Progenitor cell of endocrine pancreas (in vitro differentiated cells): ENCODE measurements around the gene CCNG2. TPM values are rescaled to one million over a fixed set of nuclear protein-coding genes. Genes with fewer than 3 reads are reported as not detected.

Experiments
- DNase-seq: peaks from one replicate; pipeline ENCODE4 v3.0.0; 2021; ENCODE audit warnings: low spot score; ENCODE audit not compliant: unreplicated experiment
- H3K27ac Mint-ChIP-seq: 2 replicates; pipeline ENCODE4 v1.8.0; 2021; ENCODE audit warnings: mild to moderate bottlenecking, moderate library complexity, mixed read lengths
- H3K27me3 Mint-ChIP-seq: 2 replicates; pipeline ENCODE4 v1.8.0; 2021; ENCODE audit warnings: mixed read lengths
- H3K36me3 Mint-ChIP-seq: 2 replicates; pipeline ENCODE4 v1.8.0; 2022; ENCODE audit warnings: mixed read lengths; ENCODE audit not compliant: insufficient read depth
- H3K4me1 Mint-ChIP-seq: 2 replicates; pipeline ENCODE4 v1.8.0; 2021; ENCODE audit warnings: low read depth, mixed read lengths
- H3K4me3 Mint-ChIP-seq: 2 replicates; pipeline ENCODE4 v1.8.0; 2021; ENCODE audit warnings: low read depth, mild to moderate bottlenecking, moderate library complexity, mixed read lengths
- H3K9me3 Mint-ChIP-seq: 2 replicates; pipeline ENCODE4 v1.8.0; 2021; ENCODE audit warnings: low read depth, mixed read lengths
- CTCF ChIP-seq: fragments of 200-600 bp; sonication (generic); IDR thresholded peaks from one replicate; pipeline ENCODE4 v1.5.0; 2021; ENCODE audit warnings: antibody characterized with exemption, mild to moderate bottlenecking; ENCODE audit not compliant: unreplicated experiment
- total RNA-seq: library from RNA; stranded (reverse); gene quantifications from 2 replicates; pipeline ENCODE4 v1.2.1, GENCODE V29; 2021

CCNG2 gene
- total RNA-seq, 1 donor from 2014 or later: 89.5 TPM

DNA sequence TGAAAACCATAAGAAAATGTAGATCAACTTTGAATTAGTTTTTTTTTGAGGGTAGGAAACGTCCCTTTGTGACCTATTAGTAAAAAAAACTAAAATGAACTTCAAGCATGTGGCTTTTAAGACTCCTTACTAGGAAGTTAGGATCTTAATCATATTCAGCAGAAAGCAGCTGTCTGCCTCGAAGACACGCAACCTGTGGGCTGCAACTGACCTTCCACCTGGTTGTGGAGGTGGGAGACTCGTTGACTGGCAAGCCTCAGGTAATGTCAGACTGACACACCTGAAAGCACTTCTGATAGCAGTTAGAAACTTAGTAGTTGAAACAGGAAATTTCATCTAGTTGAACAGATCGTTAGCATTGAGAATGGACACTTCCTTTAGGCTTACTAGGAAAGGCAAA, 37.4 kb downstream of the CCNG2 start:
- TF ChIP-seq CTCF: no peak
- Mint-ChIP-seq H3K4me3 (no peak overlapping the region), H3K36me3 (peaks cover 1% of the 10 kb centered on the region), H3K27me3 (peaks cover 21% of the 10 kb centered on the region), H3K27ac (no peak overlapping the region), H3K9me3 (no peaks in the 10 kb centered on the region), H3K4me1 (no peaks in the 10 kb centered on the region)
- no peak for DNase-seq

DNA sequence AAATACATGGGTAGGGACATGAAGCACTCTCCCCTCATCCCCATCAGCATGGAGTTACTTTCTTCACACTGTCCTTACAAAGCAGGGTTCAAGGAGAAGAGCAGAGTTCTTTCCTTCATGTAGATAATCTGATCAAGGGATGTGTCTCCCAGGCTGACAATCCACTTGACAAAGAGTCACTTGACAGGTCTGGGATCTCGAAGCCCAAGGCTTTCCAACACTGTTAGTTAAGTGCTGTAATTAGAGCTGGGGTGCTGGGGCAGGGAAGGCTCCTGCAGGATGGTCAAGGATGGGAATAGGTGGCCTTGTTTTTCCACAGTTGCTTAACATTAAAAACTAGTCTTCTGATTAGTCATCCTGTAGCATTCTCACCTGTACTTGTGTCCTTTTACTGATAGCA, 38.0 kb downstream of the CCNG2 start:
- Mint-ChIP-seq H3K27ac (no peak overlapping the region), H3K27me3 (peaks cover 21% of the 10 kb centered on the region), H3K4me3 (no peak overlapping the region), H3K36me3 (peaks cover 1% of the 10 kb centered on the region), H3K4me1 (no peaks in the 10 kb centered on the region), H3K9me3 (no peaks in the 10 kb centered on the region)
- TF ChIP-seq CTCF: no peak
- no peak for DNase-seq

GRCh38 chr4:77196866-77197265, 39.9 kb downstream of the CCNG2 start:
- Mint-ChIP-seq H3K4me1 (no peaks in the 10 kb centered on the region), H3K9me3 (no peaks in the 10 kb centered on the region), H3K36me3 (peaks cover 1% of the 10 kb centered on the region), H3K27me3 (peaks cover 21% of the 10 kb centered on the region), H3K27ac (no peak overlapping the region), H3K4me3 (no peak overlapping the region)
- TF ChIP-seq CTCF: no peak
- DNase-seq: no peak

- H3K9me3 Mint-ChIP-seq: no peaks in the 10 kb centered on the region
- H3K27me3 Mint-ChIP-seq: peaks cover 21% of the 10 kb centered on the region
- TF ChIP-seq CTCF: no peak
- no peaks in the 10 kb centered on the region for H3K36me3 Mint-ChIP-seq
- no peak for DNase-seq
- no peaks in the 10 kb centered on the region for H3K4me1 Mint-ChIP-seq
- no peak overlapping the region for H3K27ac Mint-ChIP-seq
- no peak overlapping the region for H3K4me3 Mint-ChIP-seq
Observed at GRCh38 chr4:77197361-77197760, 40.4 kb downstream of the CCNG2 start.

- Mint-ChIP-seq H3K27me3 (peaks cover 24% of the 10 kb centered on the region), H3K36me3 (no peaks in the 10 kb centered on the region), H3K4me3 (no peak overlapping the region), H3K27ac (no peak overlapping the region), H3K4me1 (no peaks in the 10 kb centered on the region), H3K9me3 (no peaks in the 10 kb centered on the region)
- DNase-seq: no peak
- no peak for TF ChIP-seq CTCF
Observed at GRCh38 chr4:77197831-77198230, 40.8 kb downstream of the CCNG2 start.
